A549 (cell line): Measurements from ENCODE around the gene LOC101059915.
"Not testable (repeated sequence)": the region's sequence is repeated elsewhere in the genome, so short reads cannot be mapped to it uniquely, and the experiment has no call there.

Source experiments
- ATAC-seq, 2 experiments: fragments of 200-7000 bp in 1 of 2; fragments of >200 bp in 1 of 2; cut with Nextera tagmentation in 1 of 2; cut with Tn5 transposase in 1 of 2; 3 replicates each; pipeline versions ENCODE4 v1.8.0 to v1.9.1; 2018 to 2020; ENCODE audit warnings: mild to moderate bottlenecking in 1 of 2, moderate library complexity in 1 of 2
- CTCF ChIA-PET: fragments of 300-600 bp; sonication (Branson Sonifier 250); formaldehyde crosslinking; extraction: SDS; loops from one replicate; lab custom pipeline; 2021; ENCODE audit warnings: antibody characterized with exemption, inconsistent platforms; lab: Yijun Ruan, JAX
- POLR2A ChIA-PET: fragments of 350-600 bp; formaldehyde crosslinking; extraction: SDS; loops from one replicate; lab custom pipeline; 2021; ENCODE audit warnings: antibody characterized with exemption, inconsistent platforms; lab: Yijun Ruan, JAX
- DNase-seq, 2 experiments: peaks; one replicate each; pipeline versions ENCODE4 v3.0.0 to v3.0.0-alpha.2; 2011 to 2016; ENCODE audit warnings: low read depth in 1 of 2, low spot score in 1 of 2
- FAIRE-seq: peaks from 2 replicates; lab custom pipeline; 2011; peaks lifted over from hg19 to GRCh38; lab: Jason Lieb, UNC
- H3K27ac ChIP-seq, 2 experiments: fragments of >200 bp; sonication (Bioruptor Twin); formaldehyde crosslinking; 3 replicates each; pipeline ENCODE4 v1.5.1; 2016 to 2017
- H3K4me1 ChIP-seq: fragments of >200 bp; sonication (Bioruptor Twin); formaldehyde crosslinking; 3 replicates; pipeline ENCODE4 v1.6.1; 2016
- H3K4me2 ChIP-seq: fragments of >200 bp; sonication (Bioruptor Twin); formaldehyde crosslinking; 3 replicates; pipeline ENCODE4 v1.6.1; 2016
- H3K4me3 ChIP-seq: fragments of >200 bp; sonication (Bioruptor Twin); formaldehyde crosslinking; 3 replicates; pipeline ENCODE4 v1.5.1; 2016
- H3K9me3 ChIP-seq: fragments of >200 bp; sonication (Bioruptor Twin); formaldehyde crosslinking; 3 replicates; pipeline ENCODE4 v1.6.1; 2016
- CBX8 ChIP-seq: fragments of 200-600 bp; sonication (generic); IDR thresholded peaks from 2 replicates; pipeline ENCODE4 v1.6.1; 2016
- CTCF ChIP-seq: fragments of >200 bp; sonication (Bioruptor Twin); formaldehyde crosslinking; IDR thresholded peaks from 3 replicates; pipeline ENCODE4 v1.5.1; 2016
- EHMT2 ChIP-seq: fragments of 200-600 bp; sonication (generic); IDR thresholded peaks from 2 replicates; pipeline ENCODE4 v1.6.1; 2016; ENCODE audit warnings: antibody characterized with exemption, low read depth, mild to moderate bottlenecking, moderate library complexity
- FOSL2 ChIP-seq, 2 experiments: fragments of 450-650 bp in 1 of 2; fragments of >200 bp in 1 of 2; sonication (Bioruptor Twin) in 1 of 2; formaldehyde crosslinking; IDR thresholded peaks; 2 replicates each; pipeline versions ENCODE4 v1.5.0 to v1.6.1; 2016 to 2020; ENCODE audit warnings: mild to moderate bottlenecking in 1 of 2, moderate library complexity in 1 of 2
- HMGXB4 ChIP-seq: fragments of 250-450 bp; sonication (Bioruptor Pico); IDR thresholded peaks from 2 replicates; pipeline ENCODE4 v1.5.0; 2021; ENCODE audit warnings: mild to moderate bottlenecking, moderate library complexity, borderline replicate concordance
- HOXA7 ChIP-seq: fragments of 250-450 bp; sonication (Bioruptor Pico); IDR thresholded peaks from 2 replicates; pipeline ENCODE4 v1.5.0; 2020; ENCODE audit warnings: mild to moderate bottlenecking, moderate library complexity
- KDM5A ChIP-seq: fragments of 200-600 bp; sonication (generic); IDR thresholded peaks from 2 replicates; pipeline ENCODE4 v1.6.1; 2016; ENCODE audit warnings: antibody characterized with exemption, mild to moderate bottlenecking
- MAFK ChIP-seq: fragments of 450-650 bp; IDR thresholded peaks from 2 replicates; pipeline ENCODE4 v1.6.1; 2014; ENCODE audit not compliant: partially characterized antibody
- NR3C1 ChIP-seq: fragments of >200 bp; sonication (Bioruptor Twin); formaldehyde crosslinking; IDR thresholded peaks from 3 replicates; pipeline ENCODE4 v1.6.1; 2017
- RAD21 ChIP-seq, 2 experiments: fragments of >200 bp in 1 of 2; sonication (Bioruptor Twin) in 1 of 2; formaldehyde crosslinking in 1 of 2; IDR thresholded peaks in 1 of 2; conservative IDR thresholded peaks in 1 of 2; 2 replicates in 1 of 2; 3 replicates in 1 of 2; pipeline ENCODE4 v1.6.1; 2012 to 2018; ENCODE audit warnings: inconsistent platforms in 1 of 2
- SREBF2 ChIP-seq: fragments of 450-650 bp; IDR thresholded peaks from 2 replicates; pipeline ENCODE4 v1.6.1; 2014; ENCODE audit warnings: mild to moderate bottlenecking, moderate library complexity
- USF2 ChIP-seq: fragments of 450-650 bp; IDR thresholded peaks from 2 replicates; pipeline ENCODE4 v1.6.1; 2014; ENCODE audit warnings: antibody characterized with exemption
- ZFP36 ChIP-seq: fragments of 450-650 bp; IDR thresholded peaks from 2 replicates; pipeline ENCODE4 v1.6.1; 2014; ENCODE audit warnings: borderline replicate concordance; ENCODE audit not compliant: partially characterized antibody
- WGBS: methylation state at CpG from one replicate; pipeline ENCODE4 v1.1.6; 2017; ENCODE audit errors: missing lambda C conversion rate; 5-methylcytosine and 5-hydroxymethylcytosine counted together
- TF ChIP-seq, protein P1 (sequence below): fragments of 150-350 bp; IDR thresholded peaks from 2 replicates; pipeline ENCODE4 v1.6.1; 2014; ENCODE audit warnings: low read depth, mild to moderate bottlenecking, low read length
- TF ChIP-seq, protein P2 (sequence below): IDR thresholded peaks from 2 replicates; pipeline ENCODE4 v1.6.1; 2012; ENCODE audit warnings: low read depth, borderline replicate concordance

LOC101059915 gene

GRCh38 chrX:71640002-71640401 lies 27.3 kb upstream of the LOC101059915 start:
- FAIRE-seq: no peak
- no peak for DNase-seq
- TF ChIP-seq CBX8 (no peak), HMGXB4 (no peak), HOXA7 (CRISPR knock-in tag) (no peak), SREBF2 (no peak), CTCF (no peak), FOSL2 (IDR thresholded peaks at IDR 0.05) (no peak), FOSL2 (CRISPR knock-in tag; IDR thresholded peaks at IDR 0.05) (no peak), USF2 (no peak), ZFP36 (no peak), NR3C1 (no peak), EHMT2 (no peak), MAFK (no peak)
- TF ChIP-seq, protein P1, sequence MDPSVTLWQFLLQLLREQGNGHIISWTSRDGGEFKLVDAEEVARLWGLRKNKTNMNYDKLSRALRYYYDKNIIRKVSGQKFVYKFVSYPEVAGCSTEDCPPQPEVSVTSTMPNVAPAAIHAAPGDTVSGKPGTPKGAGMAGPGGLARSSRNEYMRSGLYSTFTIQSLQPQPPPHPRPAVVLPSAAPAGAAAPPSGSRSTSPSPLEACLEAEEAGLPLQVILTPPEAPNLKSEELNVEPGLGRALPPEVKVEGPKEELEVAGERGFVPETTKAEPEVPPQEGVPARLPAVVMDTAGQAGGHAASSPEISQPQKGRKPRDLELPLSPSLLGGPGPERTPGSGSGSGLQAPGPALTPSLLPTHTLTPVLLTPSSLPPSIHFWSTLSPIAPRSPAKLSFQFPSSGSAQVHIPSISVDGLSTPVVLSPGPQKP: no peak
- TF ChIP-seq, protein P2, sequence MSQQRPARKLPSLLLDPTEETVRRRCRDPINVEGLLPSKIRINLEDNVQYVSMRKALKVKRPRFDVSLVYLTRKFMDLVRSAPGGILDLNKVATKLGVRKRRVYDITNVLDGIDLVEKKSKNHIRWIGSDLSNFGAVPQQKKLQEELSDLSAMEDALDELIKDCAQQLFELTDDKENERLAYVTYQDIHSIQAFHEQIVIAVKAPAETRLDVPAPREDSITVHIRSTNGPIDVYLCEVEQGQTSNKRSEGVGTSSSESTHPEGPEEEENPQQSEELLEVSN: no peak
- POLR2A ChIA-PET: no interaction called here
- ATAC-seq: no peak
- Histone ChIP-seq H3K9me3 (no peaks in the 10 kb centered on the region), H3K4me2 (no peak overlapping the region), H3K4me1 (no peaks in the 10 kb centered on the region), H3K4me3 (no peak overlapping the region), H3K27ac (no peak overlapping the region)
- CTCF ChIA-PET: no interaction called here
- WGBS: 86% methylated on average over 4 of the region's 4 CpGs

GRCh38 chrX:71644406-71644805 lies 22.9 kb upstream of the LOC101059915 start:
- H3K4me2 ChIP-seq, ATAC-seq, H3K4me3 ChIP-seq, CTCF ChIA-PET, POLR2A ChIA-PET, H3K9me3 ChIP-seq, H3K4me1 ChIP-seq, H3K27ac ChIP-seq, DNase-seq, FAIRE-seq: not testable (repeated sequence)
- WGBS: 60% methylated on average over 5 of the region's 6 CpGs

DNA sequence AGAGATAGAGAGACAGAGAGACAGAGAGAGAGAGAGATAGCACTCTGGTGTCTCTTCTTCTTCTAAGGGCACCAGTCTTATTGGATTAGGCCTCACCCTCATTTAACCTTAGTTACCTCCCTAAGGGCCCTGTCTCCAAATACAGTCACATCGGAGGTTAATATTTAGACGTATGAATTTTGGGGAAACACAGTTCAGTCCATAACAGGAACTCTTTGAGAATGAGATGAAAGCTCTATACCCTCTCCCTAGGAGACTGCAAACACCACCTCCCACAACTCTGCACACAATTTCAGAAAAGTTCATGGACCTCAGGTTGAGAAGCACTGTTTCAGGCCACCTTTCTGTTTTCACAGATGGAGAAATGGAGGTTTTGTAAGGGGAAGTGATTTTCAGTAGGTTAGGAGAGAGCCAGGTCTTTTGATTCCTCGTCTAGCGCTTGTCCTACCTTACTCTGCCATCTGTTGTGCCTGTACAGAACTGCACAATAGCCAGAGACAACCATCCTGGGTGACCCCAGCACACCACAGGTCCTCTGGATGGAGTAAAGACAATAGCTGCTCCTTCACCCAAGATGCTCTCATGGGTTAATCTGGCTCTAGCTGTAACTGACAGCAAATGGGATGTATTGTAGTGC lies 16.9 kb upstream of the LOC101059915 start:
- no peak overlapping the region for H3K27ac ChIP-seq
- H3K4me3 ChIP-seq: no peak overlapping the region
- DNase-seq: peak in 1 of 2 experiments; percentile 17
- H3K4me2 ChIP-seq: no peak overlapping the region
- TF ChIP-seq RAD21 (conservative IDR thresholded peaks at IDR 0.05 in 1 of 2, IDR thresholded peaks at IDR 0.05 in 1 of 2): peak in 1 of 2 experiments; percentile 25; a peak in 1 of 5 replicates
- TF ChIP-seq, protein P1: no peak
- TF ChIP-seq KDM5A: no peak
- ChIA-PET POLR2A (no interaction called here), CTCF (interaction anchor here (1.0 kb wide), 1 partner anchor 28 kb away, joined by 3 read pairs; no protein-coding TSS in a partner anchor)
- peak; percentile 51 for FAIRE-seq
- ATAC-seq: peak; percentile 76 to 83; a peak in 4 of 6 replicates
- H3K4me1 ChIP-seq: no peaks in the 10 kb centered on the region
- no peaks in the 10 kb centered on the region for H3K9me3 ChIP-seq
- 87% methylated on average over 4 of the region's 4 CpGs for WGBS
